PC-3 (cell line): ENCODE measurements around the gene MLIP. TPM values are rescaled to one million over a fixed set of nuclear protein-coding genes. Genes with fewer than 3 reads are reported as not detected.
"Not testable (repeated sequence)": the region's sequence is repeated elsewhere in the genome, so short reads cannot be mapped to it uniquely, and the experiment has no call there.

Experiments used
- ATAC-seq: fragments of 200-7000 bp; cut with Tn5 transposase; 2 replicates; pipeline ENCODE4 v1.9.1; 2020; ENCODE audit warnings: mild to moderate bottlenecking, moderate library complexity
- BruUV-seq: library from RNA; stranded (reverse); fragments of 400-500 nt; replicated peaks from 2 replicates; lab custom pipeline; 2021; lab: Mats Ljungman, UMichigan
- CTCF ChIA-PET: fragments of 300-600 bp; sonication (Branson Sonifier 250); formaldehyde crosslinking; loops from one replicate; lab custom pipeline; 2022; ENCODE audit warnings: antibody characterized with exemption; lab: Charles Lee
- POLR2A ChIA-PET: fragments of 300-600 bp; sonication (Branson Sonifier 250); formaldehyde crosslinking; loops from one replicate; lab custom pipeline; 2022; ENCODE audit warnings: antibody characterized with exemption; ENCODE audit not compliant: unreplicated experiment; lab: Charles Lee
- DNase-seq: peaks from one replicate; pipeline ENCODE4 v3.0.0-alpha.2; 2015
- H2AFZ ChIP-seq: fragments of 300-600 bp; sonication (generic); 2 replicates; pipeline ENCODE4 v1.6.0; 2016; ENCODE audit warnings: antibody characterized with exemption, low read length
- H3F3A ChIP-seq: fragments of 300-600 bp; sonication (generic); one replicate; pipeline ENCODE4 v1.6.0; 2017; ENCODE audit warnings: antibody characterized with exemption, low read length, control low read depth, mild to moderate bottlenecking; ENCODE audit not compliant: unreplicated experiment
- H3K27ac ChIP-seq: fragments of 300-600 bp; sonication (generic); 2 replicates; pipeline ENCODE4 v1.5.1; 2016; ENCODE audit warnings: mild to moderate bottlenecking, low read length
- H3K27me3 ChIP-seq: fragments of 300-600 bp; sonication (generic); 2 replicates; pipeline ENCODE4 v1.6.1; 2016; ENCODE audit warnings: low read length, mixed read lengths
- H3K36me3 ChIP-seq: fragments of 300-600 bp; sonication (generic); 2 replicates; pipeline ENCODE4 v1.6.1; 2016; ENCODE audit warnings: low read depth, mixed run types, low read length, mixed read lengths
- H3K4me1 ChIP-seq: fragments of 300-600 bp; sonication (generic); 2 replicates; pipeline ENCODE4 v1.5.1; 2016; ENCODE audit warnings: low read length; ENCODE audit not compliant: insufficient read depth
- H3K4me2 ChIP-seq: fragments of 300-600 bp; sonication (generic); 2 replicates; pipeline ENCODE4 v1.6.0; 2016; ENCODE audit warnings: low read length
- H3K4me3 ChIP-seq: fragments of 300-600 bp; sonication (generic); 2 replicates; pipeline ENCODE4 v1.5.1; 2016; ENCODE audit warnings: mild to moderate bottlenecking, low read length, mixed read lengths
- H3K79me2 ChIP-seq: fragments of 300-600 bp; sonication (generic); 2 replicates; pipeline ENCODE4 v1.6.1; 2017; ENCODE audit warnings: low read length, mixed read lengths
- H3K9ac ChIP-seq: fragments of 300-600 bp; sonication (generic); 2 replicates; pipeline ENCODE4 v1.6.0; 2016; ENCODE audit warnings: mild to moderate bottlenecking, low read length
- H3K9me2 ChIP-seq: fragments of 300-600 bp; sonication (generic); replicated peaks from 2 replicates; pipeline ENCODE4 v1.6.1; 2016; ENCODE audit warnings: mixed run types, low read length, mixed read lengths
- H3K9me3 ChIP-seq: fragments of 300-600 bp; sonication (generic); 2 replicates; pipeline ENCODE4 v1.6.1; 2016; ENCODE audit warnings: low read length, mixed read lengths
- H4K20me1 ChIP-seq: fragments of 300-600 bp; sonication (generic); 2 replicates; pipeline ENCODE4 v1.6.1; 2016; ENCODE audit warnings: low read length, mixed read lengths
- EZH2 ChIP-seq: fragments of 300-600 bp; sonication (generic); IDR thresholded peaks from one replicate; pipeline ENCODE4 v1.6.1; 2017; ENCODE audit warnings: antibody characterized with exemption, mild to moderate bottlenecking, low read length; ENCODE audit not compliant: unreplicated experiment
- EZH2phosphoT487 ChIP-seq: fragments of 300-600 bp; sonication (generic); IDR thresholded peaks from 2 replicates; pipeline ENCODE4 v1.6.1; 2018; ENCODE audit warnings: mild to moderate bottlenecking, antibody characterized with exemption, low read length, borderline replicate concordance
- intact Hi-C: fragments of 100-400 bp; cut with micrococcal nuclease; formaldehyde crosslinking; loops from 2 replicates; pipeline ENCODE4 v1.9.0; 2023
- total RNA-seq: library from RNA; depleted of rRNA; stranded (reverse); fragments of >200 nt; gene quantifications from 2 replicates; pipeline ENCODE4 v1.2.3, GENCODE V29; 2014
- TF ChIP-seq, protein P1 (sequence below): fragments of 300-600 bp; sonication (generic); conservative IDR thresholded peaks from 2 replicates; pipeline ENCODE4 v1.5.1; 2017; ENCODE audit warnings: antibody characterized with exemption, low read depth, mild to moderate bottlenecking, low read length

The MLIP gene
- total RNA-seq, 1 experiment from 2014 or later = not detected

DNA sequence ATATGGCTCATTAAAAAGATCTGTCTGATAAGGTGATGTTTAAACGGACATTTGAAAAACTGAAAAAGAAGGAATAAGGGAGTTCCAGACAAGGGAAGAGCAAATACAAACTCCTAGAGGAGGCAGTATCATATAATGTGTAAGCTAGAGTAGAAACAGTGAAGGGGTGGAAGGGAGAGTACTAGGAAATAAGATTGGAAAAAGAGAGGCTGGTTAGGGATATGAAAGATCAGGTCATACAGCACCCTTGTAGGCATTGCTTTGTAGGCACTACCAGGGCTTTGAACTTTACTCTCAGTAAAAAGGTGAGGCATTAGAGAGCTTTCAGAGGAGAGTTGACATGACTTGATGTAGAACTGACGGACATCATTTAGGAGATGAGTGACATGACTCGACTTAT is 85.7 kb downstream of the MLIP start:
- TF ChIP-seq EZH2 = no peak
- Histone ChIP-seq H3K4me2 (no peak overlapping the region), H4K20me1 (no peaks in the 10 kb centered on the region), H3K4me1 (no peaks in the 10 kb centered on the region), H3K27me3 (no peaks in the 10 kb centered on the region), H2AFZ (no peak overlapping the region), H3K9me2 (no peaks in the 10 kb centered on the region), H3K9ac (no peak overlapping the region), H3F3A (no peaks in the 10 kb centered on the region), H3K27ac (no peak overlapping the region), H3K4me3 (no peak overlapping the region), H3K36me3 (no peaks in the 10 kb centered on the region), H3K79me2 (no peaks in the 10 kb centered on the region), H3K9me3 (no peaks in the 10 kb centered on the region)
- no TSS peak for BruUV-seq
- ATAC-seq (no peak), DNase-seq (no peak)
- ChIA-PET POLR2A (no interaction called here), CTCF (no interaction called here)
- intact Hi-C loops = no loop called here

DNA sequence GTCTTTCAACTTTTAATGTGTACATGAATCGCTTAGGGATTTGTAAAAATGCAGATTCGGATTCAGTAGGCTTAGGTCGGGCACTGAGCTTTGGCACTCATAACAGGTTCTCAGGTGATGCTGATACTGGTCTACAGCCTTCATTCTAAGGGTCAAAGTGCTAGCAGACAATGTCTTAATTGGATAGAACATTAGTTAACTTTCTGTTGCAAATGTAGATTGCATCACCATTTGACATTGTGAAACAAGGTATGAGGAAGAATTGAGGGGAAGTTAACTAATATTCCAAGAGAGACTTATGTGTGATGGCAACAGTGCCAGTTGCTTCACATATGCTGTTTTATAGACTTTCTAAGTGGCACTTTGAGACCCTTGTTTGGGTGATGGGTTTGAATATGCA is 86.9 kb downstream of the MLIP start:
- ATAC-seq = no peak
- Histone ChIP-seq H3K27ac (no peak overlapping the region), H3K9me2 (no peaks in the 10 kb centered on the region), H4K20me1 (no peaks in the 10 kb centered on the region), H3K9ac (no peak overlapping the region), H3K36me3 (no peaks in the 10 kb centered on the region), H3K4me1 (no peaks in the 10 kb centered on the region), H3K4me2 (no peak overlapping the region), H3K27me3 (no peaks in the 10 kb centered on the region), H3F3A (no peaks in the 10 kb centered on the region), H3K79me2 (no peaks in the 10 kb centered on the region), H3K9me3 (no peaks in the 10 kb centered on the region), H3K4me3 (no peak overlapping the region), H2AFZ (no peak overlapping the region)
- DNase-seq = no peak
- no TSS peak for BruUV-seq
- TF ChIP-seq, protein P1, sequence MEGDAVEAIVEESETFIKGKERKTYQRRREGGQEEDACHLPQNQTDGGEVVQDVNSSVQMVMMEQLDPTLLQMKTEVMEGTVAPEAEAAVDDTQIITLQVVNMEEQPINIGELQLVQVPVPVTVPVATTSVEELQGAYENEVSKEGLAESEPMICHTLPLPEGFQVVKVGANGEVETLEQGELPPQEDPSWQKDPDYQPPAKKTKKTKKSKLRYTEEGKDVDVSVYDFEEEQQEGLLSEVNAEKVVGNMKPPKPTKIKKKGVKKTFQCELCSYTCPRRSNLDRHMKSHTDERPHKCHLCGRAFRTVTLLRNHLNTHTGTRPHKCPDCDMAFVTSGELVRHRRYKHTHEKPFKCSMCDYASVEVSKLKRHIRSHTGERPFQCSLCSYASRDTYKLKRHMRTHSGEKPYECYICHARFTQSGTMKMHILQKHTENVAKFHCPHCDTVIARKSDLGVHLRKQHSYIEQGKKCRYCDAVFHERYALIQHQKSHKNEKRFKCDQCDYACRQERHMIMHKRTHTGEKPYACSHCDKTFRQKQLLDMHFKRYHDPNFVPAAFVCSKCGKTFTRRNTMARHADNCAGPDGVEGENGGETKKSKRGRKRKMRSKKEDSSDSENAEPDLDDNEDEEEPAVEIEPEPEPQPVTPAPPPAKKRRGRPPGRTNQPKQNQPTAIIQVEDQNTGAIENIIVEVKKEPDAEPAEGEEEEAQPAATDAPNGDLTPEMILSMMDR = no peak
- no peak for TF ChIP-seq EZH2phosphoT487
- no peak for TF ChIP-seq EZH2
- POLR2A ChIA-PET = no interaction called here
- intact Hi-C loops = no loop called here
- CTCF ChIA-PET = no interaction called here

DNA sequence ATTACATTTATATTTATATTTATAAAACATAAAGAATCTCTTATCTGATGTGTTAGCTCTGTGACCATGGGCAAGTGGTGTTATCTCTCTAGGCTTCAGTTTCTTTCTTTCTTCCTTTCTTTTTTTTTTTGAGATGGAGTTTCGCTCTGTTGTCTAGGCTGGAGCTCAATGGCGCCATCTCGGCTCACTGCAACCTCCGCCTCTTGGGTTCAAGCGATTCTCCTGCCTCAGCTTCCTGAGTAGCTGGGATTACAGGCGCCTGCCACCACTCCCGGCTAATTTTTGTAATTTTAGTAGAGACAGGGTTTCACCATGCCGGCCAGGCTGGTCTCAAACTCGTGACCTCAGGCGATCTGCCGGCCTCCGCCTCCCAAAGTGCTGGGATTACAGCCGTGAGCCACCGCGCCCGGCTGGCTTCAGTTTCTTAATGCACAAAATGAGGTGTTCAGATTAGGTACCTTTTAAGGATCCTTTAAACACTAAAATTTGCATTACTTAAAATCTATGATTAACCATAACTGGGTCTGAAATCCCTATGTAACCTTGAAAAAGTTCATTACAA is 92.3 kb downstream of the MLIP start:
- intact Hi-C loops, H3K9ac ChIP-seq, H3F3A ChIP-seq, H3K9me3 ChIP-seq, BruUV-seq, H3K4me2 ChIP-seq, DNase-seq, H4K20me1 ChIP-seq, H3K36me3 ChIP-seq, POLR2A ChIA-PET, H2AFZ ChIP-seq, H3K79me2 ChIP-seq, H3K27ac ChIP-seq, ATAC-seq, CTCF ChIA-PET, H3K4me3 ChIP-seq, H3K27me3 ChIP-seq, H3K9me2 ChIP-seq, H3K4me1 ChIP-seq: not testable (repeated sequence)
